Body of pancreas (tissue), 4 donors: ENCODE results near the gene MFAP2.

ENCODE experiments used
- POLR2A ChIP-seq, 3 donors: fragments of 450-650 bp; IDR thresholded peaks; one replicate each; pipeline ENCODE4 v1.6.1; 2016; ENCODE audit warnings: antibody characterized with exemption in 3 of 3, mild to moderate bottlenecking in 2 of 3
- TF ChIP-seq, protein P1 (sequence below), 7 experiments: fragments of 450-650 bp in 4 of 7; fragments of 200-600 bp in 3 of 7; sonication (generic) in 3 of 7; IDR thresholded peaks; one replicate each; pipeline ENCODE4 v1.5.1; 2016 to 2019; ENCODE audit warnings: antibody characterized with exemption in 7 of 7

DNA sequence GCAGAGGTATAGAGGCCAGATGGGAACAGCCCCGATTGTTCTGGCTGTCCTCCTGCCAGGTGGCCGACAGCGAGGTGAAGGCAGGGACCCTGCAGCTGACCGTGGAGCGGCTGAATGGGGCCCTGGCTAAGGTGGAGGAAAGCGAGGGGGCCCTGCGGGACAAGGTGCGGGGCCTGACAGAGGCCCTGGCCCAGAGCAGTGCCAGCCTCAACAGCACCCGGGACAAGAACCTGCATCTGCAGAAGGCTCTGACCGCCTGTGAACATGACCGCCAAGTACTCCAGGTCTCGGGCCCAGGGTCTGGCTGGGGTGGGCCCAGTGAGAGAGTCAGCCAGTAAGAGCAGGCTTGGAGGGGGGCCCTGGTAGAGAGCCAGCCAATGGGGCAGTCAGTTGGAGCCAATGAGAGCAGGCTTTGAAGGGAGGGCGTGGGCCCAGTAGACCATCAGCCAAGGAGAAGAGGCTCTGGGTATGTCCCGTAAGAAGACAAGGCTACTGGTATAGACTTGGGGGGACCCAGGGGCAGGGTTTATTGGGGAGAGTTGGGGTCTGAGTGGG, 11.3 kb downstream of the MFAP2 start:
- TF ChIP-seq, protein P1, sequence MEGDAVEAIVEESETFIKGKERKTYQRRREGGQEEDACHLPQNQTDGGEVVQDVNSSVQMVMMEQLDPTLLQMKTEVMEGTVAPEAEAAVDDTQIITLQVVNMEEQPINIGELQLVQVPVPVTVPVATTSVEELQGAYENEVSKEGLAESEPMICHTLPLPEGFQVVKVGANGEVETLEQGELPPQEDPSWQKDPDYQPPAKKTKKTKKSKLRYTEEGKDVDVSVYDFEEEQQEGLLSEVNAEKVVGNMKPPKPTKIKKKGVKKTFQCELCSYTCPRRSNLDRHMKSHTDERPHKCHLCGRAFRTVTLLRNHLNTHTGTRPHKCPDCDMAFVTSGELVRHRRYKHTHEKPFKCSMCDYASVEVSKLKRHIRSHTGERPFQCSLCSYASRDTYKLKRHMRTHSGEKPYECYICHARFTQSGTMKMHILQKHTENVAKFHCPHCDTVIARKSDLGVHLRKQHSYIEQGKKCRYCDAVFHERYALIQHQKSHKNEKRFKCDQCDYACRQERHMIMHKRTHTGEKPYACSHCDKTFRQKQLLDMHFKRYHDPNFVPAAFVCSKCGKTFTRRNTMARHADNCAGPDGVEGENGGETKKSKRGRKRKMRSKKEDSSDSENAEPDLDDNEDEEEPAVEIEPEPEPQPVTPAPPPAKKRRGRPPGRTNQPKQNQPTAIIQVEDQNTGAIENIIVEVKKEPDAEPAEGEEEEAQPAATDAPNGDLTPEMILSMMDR (IDR thresholded peaks at IDR 0.05) = no peak
- TF ChIP-seq POLR2A (IDR thresholded peaks at IDR 0.05) = no peak
